ENCODE measurements around the gene SLC25A23. TPM values are rescaled to one million over a fixed set of nuclear protein-coding genes. Genes with fewer than 3 reads are reported as not detected.
A peak's percentile ranks its signal among the peaks of the same experiment; 100 is the strongest.

The SLC25A23 gene
- polyA plus RNA-seq, 3 donors = 63.5 to 77.5 (median 70.3) TPM

DNA sequence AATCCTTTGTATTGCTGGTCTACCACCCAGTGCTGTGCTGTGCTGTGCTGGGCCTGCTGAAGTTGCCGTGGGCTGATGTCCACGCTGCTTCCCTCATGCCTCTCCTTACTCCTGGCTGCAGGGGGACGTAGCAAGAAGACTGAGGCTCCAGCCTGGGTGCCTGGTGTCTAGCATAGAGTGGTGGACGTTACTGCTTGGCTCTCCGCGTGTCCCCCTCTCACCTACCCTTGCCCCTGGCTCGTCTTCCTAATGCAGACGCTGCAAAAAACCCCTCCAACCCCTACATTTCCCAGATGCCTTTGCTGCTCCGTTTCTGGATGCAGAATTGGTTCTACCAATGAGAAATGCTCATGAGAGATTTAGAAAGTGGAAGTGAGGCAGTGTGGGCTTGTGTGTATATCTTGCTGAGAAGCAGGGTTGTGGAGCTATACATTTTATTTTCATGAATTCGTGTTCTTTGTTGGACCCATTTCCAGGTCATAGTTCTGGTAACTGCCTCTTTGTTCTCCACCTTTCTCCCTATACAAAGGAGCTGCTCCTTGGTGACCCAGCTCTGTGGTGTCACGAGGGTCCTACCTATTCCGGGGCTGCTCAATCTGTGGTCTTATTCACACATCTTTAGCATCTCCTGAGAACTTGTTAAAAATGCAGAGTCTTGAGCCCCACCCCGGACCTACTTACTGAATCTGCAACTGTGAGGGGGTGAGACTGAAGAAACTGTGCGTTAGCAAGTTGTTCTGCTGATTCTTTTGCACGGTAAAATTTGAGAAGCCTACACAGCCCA, 29.9 kb upstream of the SLC25A23 start:
- DNase-seq (ENCODE audit: extremely low read depth in 1 of 11, low read depth in 9 of 11, low spot score in 4 of 11) = no peak

DNA sequence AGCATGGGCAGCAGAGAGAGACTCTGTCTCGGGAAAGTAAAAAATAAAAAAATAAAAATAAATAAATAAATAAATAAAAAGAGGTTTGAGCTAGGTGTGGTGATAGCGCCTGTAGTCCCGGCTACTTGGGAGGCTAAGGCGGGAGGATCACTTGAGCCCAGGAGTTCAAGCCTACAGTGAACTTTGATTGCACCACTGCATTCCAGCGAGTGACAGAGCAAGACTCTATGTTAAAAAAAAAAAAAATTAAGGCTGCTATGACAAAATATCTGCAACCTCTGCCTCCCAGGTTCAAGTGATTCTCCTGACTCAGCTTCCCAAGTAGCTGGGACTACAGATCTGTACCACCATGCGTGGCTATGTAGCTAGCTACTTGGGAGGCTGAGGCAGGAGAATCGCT, 25.2 kb upstream of the SLC25A23 start:
- no peak for DNase-seq (ENCODE audit: extremely low read depth in 1 of 11, low read depth in 9 of 11, low spot score in 4 of 11)

DNA sequence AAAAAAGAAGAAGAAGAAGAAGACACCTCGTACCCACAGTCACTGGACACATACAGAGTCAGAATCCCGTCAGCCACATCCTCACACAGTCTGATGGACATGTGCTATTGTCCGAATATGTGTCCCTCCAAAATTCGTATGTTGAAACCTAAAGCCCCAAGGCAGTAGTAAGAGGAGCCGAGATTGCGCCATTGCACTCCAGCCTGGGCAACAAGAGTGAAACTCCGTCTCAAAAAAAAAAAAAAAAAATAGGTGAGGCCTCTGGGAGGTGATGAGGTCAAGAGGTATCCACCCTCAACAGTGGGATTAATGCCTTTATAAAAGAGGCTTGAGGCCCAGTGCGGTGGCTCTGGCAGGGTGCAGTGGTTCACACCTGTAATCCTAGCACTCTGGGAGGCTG, 24.6 kb upstream of the SLC25A23 start:
- DNase-seq (ENCODE audit: extremely low read depth in 1 of 11, low read depth in 9 of 11, low spot score in 4 of 11) = no peak

DNA sequence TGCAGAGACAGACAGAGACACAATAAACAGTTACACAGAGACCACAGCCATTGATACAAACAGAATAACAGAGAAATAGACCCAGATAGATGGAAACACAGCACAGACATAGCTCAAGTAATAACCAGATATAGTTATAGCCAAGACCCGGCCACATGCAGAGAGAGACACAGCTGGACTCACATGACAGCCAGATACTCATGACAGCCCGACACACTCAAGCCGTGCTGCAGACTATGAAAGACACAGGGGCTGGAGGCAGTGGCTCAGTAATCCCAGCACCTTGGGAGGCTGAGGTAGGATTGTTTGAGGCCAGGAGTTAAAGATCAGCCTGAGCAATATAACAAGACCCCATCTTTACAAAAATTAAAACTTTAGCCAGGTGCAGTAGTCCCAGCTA, 23.6 kb upstream of the SLC25A23 start:
- no peak for DNase-seq (ENCODE audit: extremely low read depth in 1 of 11, low read depth in 9 of 11, low spot score in 4 of 11)

DNA sequence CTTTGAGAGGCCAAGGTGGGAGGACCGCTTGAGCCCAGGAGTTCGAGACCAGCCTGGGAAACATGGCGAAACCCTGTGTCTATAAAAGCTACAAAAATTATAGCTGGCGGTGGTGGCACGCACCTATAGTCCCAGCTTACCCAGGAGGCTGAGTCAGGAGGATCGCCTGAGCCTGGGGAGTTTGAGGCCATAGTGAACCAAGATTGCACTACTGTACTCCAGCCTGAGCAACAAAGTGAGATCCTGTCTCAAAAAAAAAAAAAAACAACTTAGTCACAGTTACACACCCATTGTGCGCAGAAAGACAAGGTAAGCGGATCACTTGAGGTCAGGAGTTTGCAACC, 22.7 kb upstream of the SLC25A23 start:
- no peak for DNase-seq (ENCODE audit: extremely low read depth in 1 of 11, low read depth in 9 of 11, low spot score in 4 of 11)

DNA sequence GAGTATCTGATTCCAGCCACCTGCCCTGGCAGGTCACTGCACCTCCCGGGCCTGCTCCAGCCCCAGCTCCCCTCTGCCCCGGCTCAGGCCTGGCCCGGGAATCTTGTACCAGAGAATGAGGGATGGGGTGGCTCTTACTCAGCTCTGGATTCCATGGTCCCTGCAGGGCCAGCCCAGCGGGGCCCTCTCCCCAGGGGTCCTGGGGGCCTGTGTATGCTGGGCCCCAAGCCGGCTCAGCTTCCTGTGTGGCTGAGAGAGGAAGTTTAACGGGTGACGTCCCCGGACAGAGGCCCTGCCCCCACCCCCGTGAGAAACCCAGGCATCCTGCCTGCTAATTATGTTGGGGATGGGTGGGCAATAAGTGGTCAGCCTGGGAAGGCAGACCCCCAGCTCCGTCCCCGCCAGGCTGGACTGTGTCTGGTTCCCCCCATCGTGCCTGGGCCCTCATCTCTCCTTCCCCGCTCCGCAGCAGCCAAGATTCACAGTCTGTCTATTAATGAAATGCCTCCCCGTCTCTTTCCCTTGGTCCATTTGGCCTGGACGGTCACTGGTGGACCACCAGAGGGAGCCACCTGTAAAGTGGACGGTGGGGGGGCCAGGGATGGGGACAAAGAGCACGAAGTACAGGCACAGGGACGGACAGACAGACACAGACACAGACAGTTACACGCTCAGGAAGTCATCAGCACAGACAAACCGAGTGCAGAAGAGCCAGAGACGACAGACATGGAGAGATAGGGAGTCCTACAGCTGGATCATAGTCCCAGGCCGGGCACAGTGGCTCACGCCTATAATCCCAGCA, 22.1 kb upstream of the SLC25A23 start, which contains the start of gene DENND1C:
TSS of gene DENND1C (minus strand) at position 247 of the 802 bp plus-strand sequence. CDS start at position 155, 92 bp downstream.
- DNase-seq (ENCODE audit: extremely low read depth in 1 of 11, low read depth in 9 of 11, low spot score in 4 of 11) = no peak

DNA sequence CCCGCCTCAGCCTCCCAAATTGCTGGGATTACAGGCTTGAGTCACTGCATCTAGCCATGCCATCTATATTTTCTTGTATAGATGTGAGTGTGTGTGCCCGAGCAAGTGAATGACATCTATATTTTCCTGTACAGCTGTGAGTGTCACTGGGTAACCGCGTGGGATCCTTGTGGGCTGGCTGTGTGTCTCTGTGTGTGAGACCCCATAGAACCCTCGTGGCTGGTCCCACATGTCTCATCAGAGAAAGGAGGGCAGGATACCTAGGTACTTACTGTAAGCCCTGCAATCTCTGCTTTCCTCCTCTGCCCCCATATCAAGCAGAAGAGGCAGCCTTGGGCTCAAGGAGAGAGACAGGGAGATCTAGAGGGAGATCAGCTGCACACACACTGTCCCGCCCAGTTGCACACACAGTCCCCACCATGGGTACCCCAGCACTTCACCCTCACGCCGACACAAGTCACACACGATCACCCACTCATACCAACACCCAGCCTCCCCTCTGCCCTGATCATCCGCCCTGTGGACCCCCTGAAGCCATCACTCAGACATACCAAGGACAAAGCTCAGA, 21.3 kb upstream of the SLC25A23 start:
- DNase-seq (ENCODE audit: extremely low read depth in 1 of 11, low read depth in 9 of 11, low spot score in 4 of 11) = no peak

DNA sequence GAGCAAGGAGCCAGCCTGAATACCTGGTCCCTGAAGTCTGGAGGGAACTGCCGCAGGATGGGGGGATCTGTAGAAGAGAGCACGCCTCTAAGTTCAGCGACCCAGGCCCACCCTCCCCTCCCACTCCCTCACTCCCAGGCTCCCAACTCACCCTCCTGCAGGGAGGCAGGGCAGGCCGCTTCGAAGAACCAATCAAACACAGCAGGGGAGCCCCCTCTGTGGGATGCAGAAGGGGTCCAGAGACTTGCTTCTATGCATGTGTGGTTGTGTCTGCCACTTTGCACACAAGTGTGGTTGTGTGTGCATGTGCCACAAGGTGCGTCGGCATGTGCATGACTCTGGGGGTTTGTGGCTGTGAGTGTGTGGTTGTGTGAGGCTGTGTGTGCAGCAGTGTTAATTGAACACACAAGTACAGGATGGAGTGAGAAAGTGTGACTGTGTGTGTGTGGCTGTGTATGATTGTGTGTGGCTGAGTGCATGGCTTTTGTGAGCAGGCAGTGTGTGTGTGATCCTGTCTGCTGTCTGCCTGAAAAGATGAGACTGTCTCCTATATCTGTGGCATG, 20.3 kb upstream of the SLC25A23 start:
- DNase-seq (ENCODE audit: extremely low read depth in 1 of 11, low read depth in 9 of 11, low spot score in 4 of 11) = no peak

DNA sequence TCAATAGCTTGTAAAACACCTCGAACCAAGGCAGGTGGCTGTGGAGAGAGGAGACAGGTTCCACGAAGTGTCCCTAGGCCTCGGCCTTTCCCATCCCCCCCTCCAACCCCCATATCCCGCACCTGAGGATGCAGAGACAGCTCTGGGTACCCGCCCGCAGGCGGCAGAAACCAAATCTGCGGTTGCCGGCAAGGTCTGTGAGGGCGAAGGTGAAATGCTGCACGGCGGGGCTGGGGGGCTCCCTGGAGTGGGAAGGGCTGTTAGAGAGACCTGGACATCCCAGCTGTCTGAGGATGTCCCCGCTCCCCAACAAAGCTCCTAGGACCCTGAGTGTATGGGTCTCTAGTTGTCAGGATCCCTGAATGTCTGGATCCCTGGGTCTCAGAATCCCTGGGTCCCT, 19.2 kb upstream of the SLC25A23 start:
- DNase-seq (ENCODE audit: extremely low read depth in 1 of 11, low read depth in 9 of 11, low spot score in 4 of 11) = no peak

DNA sequence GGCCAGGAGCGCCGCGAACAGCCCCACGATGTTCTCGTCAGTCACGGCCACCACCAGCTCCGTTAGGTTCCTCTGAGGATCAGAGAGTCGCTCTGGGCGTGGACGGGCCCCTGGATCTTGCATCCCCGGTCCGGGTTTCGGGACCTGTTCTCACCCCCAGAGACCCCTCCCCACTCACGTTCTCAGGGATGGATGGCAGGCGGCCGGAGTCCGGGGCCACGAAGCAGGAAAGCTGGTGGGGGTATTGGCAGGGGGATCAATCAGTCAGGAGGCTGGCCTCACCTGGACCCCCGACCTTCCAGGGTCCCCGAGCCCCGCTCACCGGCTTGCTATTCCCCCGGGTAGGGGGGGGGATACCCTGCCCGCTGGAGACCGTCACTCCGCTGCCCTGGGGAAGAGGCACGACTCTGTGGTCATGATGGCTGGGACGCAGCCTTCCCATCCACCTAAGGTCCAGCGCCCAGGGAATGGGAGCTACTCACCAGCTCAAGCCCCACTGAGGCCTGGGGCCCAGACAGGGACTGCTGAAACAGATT, 17.4 kb upstream of the SLC25A23 start:
- DNase-seq (ENCODE audit: extremely low read depth in 1 of 11, low read depth in 9 of 11, low spot score in 4 of 11) = no peak

DNA sequence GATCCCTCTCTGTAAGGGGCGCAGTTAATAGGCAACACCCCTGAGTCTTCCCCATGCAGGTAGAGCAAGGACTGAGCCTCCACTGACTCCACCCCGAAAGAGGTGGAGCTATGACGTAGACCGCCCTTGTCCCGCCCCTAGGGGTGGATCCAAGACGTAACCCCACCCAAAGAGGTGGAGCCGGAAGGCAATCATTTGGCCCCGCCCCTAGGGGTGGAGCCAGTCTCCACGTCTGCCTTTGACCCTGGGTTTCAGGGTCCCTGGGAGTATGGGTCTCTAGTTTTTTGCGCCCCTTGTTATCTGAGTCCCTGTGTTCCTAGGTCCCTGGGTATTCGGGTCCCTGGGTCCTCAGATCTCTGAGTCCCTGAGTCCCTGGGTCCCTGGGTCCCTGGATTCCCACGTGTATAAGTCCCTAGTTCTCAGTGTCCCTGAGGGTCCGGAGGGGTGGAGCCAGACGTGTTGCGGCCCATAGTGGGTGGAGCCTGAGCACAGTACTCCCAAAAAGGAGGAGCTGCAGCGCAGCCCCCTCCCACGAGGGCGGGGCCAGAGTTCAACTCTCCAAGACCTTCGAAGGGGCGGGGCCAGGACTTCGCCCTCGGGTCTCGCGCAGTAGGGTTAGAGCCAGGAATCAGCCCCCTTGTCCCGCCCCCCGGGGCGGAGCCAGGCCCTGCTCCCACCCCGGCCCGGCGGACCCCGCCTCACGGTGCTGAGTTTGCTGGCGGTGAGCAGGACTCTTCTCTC, 16.7 kb upstream of the SLC25A23 start:
- DNase-seq (ENCODE audit: extremely low read depth in 1 of 11, low read depth in 9 of 11, low spot score in 4 of 11) = peak in 9 of 11 donors; percentile 47 to 90 (median 68)

DNA sequence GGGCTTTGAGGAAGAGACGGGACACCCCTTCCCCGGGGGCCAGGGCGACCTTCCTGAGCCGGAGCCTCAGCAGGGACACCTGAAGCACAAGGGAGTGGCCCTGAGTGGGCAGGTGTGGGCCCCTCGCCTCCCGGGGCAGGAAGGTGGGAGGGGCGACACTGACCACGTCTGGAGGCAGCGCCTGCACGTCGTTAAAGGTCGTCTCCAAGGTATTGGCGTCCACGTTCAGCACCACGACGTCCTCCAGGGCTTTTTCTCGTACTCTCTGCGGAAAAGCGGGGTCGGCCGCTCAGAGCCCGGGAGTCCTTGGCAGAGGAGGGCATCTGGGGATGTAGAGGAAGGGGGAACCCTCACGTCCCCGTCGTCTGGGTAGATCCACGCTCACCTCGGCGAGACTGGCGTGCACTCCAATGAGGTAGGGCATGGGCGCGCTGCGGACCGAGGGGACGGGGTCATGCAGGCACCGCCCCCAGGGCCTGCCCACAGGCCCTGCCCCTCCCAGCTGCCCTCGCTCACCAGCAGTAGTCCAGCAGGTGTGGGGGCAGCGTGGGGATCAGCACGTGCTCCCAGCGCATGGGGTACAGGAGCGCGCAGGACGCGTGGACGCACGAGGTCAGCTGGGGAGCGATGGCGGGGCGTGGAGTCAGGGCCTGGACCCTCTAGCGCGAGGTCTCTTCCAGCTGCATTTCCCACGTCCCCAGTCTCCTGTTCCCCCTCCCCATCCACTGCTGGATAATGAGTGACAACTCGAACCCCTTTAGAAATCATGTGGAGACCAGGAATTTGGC, 15.9 kb upstream of the SLC25A23 start:
- DNase-seq (ENCODE audit: extremely low read depth in 1 of 11, low read depth in 9 of 11, low spot score in 4 of 11) = no peak

DNA sequence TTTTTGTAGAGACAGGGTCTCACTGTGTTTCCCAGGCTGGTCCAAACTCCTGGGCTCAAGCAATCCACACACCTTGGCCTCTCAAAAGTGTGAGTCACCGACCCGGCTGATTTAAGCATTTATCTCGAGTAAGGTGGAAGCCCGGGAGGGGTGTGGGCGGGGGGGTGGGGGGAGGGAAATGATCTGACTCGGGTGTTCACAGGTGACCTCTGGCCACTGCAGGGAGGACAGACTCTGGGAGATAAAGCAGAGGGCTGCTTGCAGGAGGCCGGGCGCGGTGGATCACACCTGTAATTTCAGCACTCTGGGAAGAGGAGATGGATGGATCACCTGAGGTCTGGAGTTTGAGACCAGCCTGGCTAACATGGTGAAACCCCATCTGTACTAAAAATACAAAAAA, 14.1 kb upstream of the SLC25A23 start:
- no peak for DNase-seq (ENCODE audit: extremely low read depth in 1 of 11, low read depth in 9 of 11, low spot score in 4 of 11)

DNA sequence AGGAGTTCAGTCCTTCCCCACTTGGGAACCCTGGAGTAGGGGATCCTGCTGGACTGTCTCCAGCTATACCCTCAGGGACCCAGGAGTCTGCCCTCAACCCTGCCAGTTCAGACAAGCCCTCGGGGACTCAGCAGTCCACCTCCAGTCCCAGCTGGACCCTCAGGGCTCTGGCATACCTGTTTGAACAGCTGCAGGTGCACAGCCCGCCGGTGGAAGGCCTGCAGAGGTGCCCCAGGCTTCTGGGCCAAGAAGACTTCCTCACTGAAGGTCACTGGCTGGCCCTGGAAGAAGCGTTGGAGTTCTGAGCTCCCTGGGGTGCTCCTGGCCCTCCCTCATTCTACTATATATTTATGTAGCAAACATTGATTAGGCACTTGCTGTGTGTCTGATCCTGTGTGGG, 13.1 kb upstream of the SLC25A23 start:
- DNase-seq (ENCODE audit: extremely low read depth in 1 of 11, low read depth in 9 of 11, low spot score in 4 of 11) = no peak

DNA sequence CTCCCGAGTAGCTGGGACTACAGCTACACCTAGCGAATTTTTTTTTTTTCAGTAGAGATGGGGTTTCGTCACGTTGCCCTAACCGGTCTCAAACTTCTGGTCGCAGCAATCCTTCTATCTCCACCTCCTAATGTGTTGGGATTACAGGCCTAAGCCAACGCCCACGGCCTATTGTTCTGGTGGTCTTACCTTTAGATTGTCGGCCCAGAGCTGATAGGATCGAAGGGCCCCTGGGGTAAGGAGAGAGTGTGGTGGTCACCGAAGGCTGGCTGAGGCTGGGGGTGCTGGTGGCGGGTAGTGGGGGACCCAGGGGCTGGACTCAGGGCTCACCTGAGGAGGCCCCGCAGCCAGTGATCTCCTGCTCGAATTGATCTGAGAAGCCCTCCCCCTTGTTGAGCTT, 11.5 kb upstream of the SLC25A23 start:
- no peak for DNase-seq (ENCODE audit: extremely low read depth in 1 of 11, low read depth in 9 of 11, low spot score in 4 of 11)

DNA sequence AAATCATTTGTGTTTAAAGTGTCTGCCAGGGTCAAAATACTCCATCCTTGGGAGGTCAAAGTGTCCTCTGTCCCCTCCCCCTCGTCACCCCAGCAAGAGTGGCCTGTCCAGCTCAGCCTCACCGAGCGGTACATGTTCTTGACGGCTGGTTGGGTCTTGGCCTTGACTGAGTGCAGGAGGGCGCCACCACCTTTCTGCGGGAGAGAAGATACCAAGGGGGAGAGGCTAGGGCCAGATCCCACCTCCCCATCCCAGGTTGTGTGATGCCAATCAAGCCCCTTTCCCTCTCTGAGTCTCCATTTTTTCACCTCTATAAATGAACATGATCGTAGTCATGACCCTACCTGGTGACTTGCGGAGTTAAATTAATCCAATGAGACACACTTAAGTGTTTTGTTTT, 10.6 kb upstream of the SLC25A23 start:
- DNase-seq (ENCODE audit: extremely low read depth in 1 of 11, low read depth in 9 of 11, low spot score in 4 of 11) = no peak

DNA sequence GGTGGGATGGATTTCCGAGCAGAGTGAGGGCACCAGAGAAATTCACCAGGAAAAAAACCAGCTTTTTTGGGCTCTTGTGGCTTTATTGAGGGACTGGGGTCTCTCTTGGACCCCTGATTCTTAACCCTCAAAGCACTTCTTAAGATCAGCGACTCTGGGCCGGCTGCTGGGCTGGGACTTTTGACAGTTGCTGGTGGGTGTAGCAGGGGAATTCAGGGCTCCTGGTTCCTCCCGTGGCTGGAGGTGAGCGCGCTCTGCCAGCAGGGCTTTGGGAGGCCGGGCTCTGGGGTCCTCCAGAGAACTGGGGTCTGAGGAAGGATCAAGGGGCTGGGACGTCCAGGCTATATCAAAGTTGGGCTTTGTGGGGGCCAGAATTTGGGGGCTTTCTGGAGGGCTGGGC, 7.8 kb upstream of the SLC25A23 start:
- DNase-seq (ENCODE audit: extremely low read depth in 1 of 11, low read depth in 9 of 11, low spot score in 4 of 11) = no peak

DNA sequence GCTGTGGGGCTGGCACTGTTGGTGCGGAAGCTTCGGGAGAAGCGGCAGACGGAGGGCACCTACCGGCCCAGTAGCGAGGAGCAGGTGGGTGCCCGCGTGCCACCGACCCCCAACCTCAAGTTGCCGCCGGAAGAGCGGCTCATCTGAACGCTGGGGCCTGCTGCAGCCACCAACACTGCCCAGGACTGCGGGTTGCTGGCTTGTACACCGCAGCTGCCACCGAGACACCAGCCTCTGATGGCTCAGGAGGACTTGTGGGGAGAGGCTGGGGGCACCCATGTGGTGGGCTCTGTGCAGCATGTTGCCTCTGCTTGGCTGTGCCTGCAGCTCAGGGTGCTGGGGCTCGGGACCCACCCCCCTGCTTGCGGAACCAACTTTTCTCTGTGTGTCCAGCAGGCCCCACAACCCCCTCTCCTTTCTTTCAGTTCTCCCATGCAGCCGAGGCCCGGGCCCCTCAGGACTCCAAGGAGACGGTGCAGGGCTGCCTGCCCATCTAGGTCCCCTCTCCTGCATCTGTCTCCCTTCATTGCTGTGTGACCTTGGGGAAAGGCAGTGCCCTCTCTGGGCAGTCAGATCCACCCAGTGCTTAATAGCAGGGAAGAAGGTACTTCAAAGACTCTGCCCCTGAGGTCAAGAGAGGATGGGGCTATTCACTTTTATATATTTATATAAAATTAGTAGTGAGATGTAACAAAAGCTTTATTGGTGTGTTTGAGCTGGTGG, 7.1 kb upstream of the SLC25A23 start:
- no peak for DNase-seq (ENCODE audit: extremely low read depth in 1 of 11, low read depth in 9 of 11, low spot score in 4 of 11)
